Posterior vena cava (tissue), 2 donors: ENCODE data around the gene PRPF18. TPM values are rescaled to one million over a fixed set of nuclear protein-coding genes. Genes with fewer than 3 reads are reported as not detected.
A peak's percentile ranks its signal among the peaks of the same experiment; 100 is the strongest.

Source experiments
- DNase-seq: peaks from one replicate; pipeline ENCODE4 v3.0.0-alpha.2; 2020; ENCODE audit warnings: low spot score
- intact Hi-C, 2 donors: fragments of 100-400 bp; cut with DNase I; formaldehyde crosslinking; loops; one replicate each; pipeline versions ENCODE4 v1.14.1 to v1.14.2; 2022 to 2023
- total RNA-seq, 2 donors: library from RNA; stranded (reverse); fragmentation: NEBNext Ultra II Directional; extraction: Animal tissue kit (Norgen Biotek cat#: 25700); gene quantifications; one replicate each; pipeline ENCODE4 v1.2.1, GENCODE V29; 2021
- donor health status: DM: yes; HTN: yes; CAD: no.
- donor health status: DM: yes; HTN: yes; CAD: no.

The PRPF18 gene
- total RNA-seq, 2 donors from 2014 or later, result 16.8 to 17.3 TPM

- DNase-seq, result no peak
- intact Hi-C loops, result no loop called here
These were observed 46.2 kb downstream of the PRPF18 start for GRCh38 chr10:13632884-13633440.

GRCh38 chr10:13633689-13634088 is 46.9 kb downstream of the PRPF18 start:
- peak; percentile 86 for DNase-seq
- intact Hi-C loops, result no loop called here

GRCh38 chr10:13634207-13634606 is 47.4 kb downstream of the PRPF18 start:
- no peak for DNase-seq
- intact Hi-C loops, result no loop called here

- intact Hi-C loops, result no loop called here
These were observed 50.0 kb downstream of the PRPF18 start for GRCh38 chr10:13636776-13637175.

GRCh38 chr10:13637303-13637856 is 50.6 kb downstream of the PRPF18 start:
- DNase-seq, result no peak
- intact Hi-C loops, result no loop called here

More at GRCh38 chr10:13636776-13637175, 50.0 kb downstream of the PRPF18 start:
- no peak for DNase-seq

GRCh38 chr10:13637894-13638293 is 51.1 kb downstream of the PRPF18 start:
- intact Hi-C loops, result no loop called here
- DNase-seq, result no peak

- intact Hi-C loops, result no loop called here
- DNase-seq, result no peak
These were observed 55.5 kb downstream of the PRPF18 start for GRCh38 chr10:13642293-13642692.

- intact Hi-C loops, result no loop called here
These were observed 56.3 kb downstream of the PRPF18 start for GRCh38 chr10:13643016-13643415.

GRCh38 chr10:13644866-13645265 is 58.1 kb downstream of the PRPF18 start:
- intact Hi-C loops, result no loop called here
- no peak for DNase-seq

More at GRCh38 chr10:13643016-13643415, 56.3 kb downstream of the PRPF18 start:
- DNase-seq, result no peak

GRCh38 chr10:13648425-13648824 is 61.7 kb downstream of the PRPF18 start:
- intact Hi-C loops, result no loop called here
- no peak for DNase-seq

- DNase-seq, result no peak
- intact Hi-C loops, result no loop called here
These were observed 63.2 kb downstream of the PRPF18 start for GRCh38 chr10:13649844-13650520.

GRCh38 chr10:13650961-13651360 is 64.2 kb downstream of the PRPF18 start:
- intact Hi-C loops, result no loop called here
- no peak for DNase-seq

- intact Hi-C loops, result no loop called here
- DNase-seq, result no peak
These were observed 65.4 kb downstream of the PRPF18 start for GRCh38 chr10:13651969-13652720.

GRCh38 chr10:13652860-13653259 is 66.1 kb downstream of the PRPF18 start:
- intact Hi-C loops, result no loop called here
- no peak for DNase-seq

- intact Hi-C loops, result no loop called here
- no peak for DNase-seq
These were observed 67.5 kb downstream of the PRPF18 start for GRCh38 chr10:13654118-13654830.

- no peak for DNase-seq
- intact Hi-C loops, result no loop called here
These were observed 68.1 kb downstream of the PRPF18 start for GRCh38 chr10:13654846-13655245.

GRCh38 chr10:13656337-13657100 is 69.8 kb downstream of the PRPF18 start:
- intact Hi-C loops, result loop anchor here in 1 of 2 donors (1.0 kb wide), 1 partner anchor 121 kb away; no protein-coding TSS in a partner anchor
- no peak for DNase-seq

GRCh38 chr10:13657101-13657680 is 70.4 kb downstream of the PRPF18 start:
- DNase-seq, result no peak

More at GRCh38 chr10:13657101-13657680, 70.4 kb downstream of the PRPF18 start:
- intact Hi-C loops, result loop anchor here in 1 of 2 donors (1.0 kb wide), 1 partner anchor 120 kb away; no protein-coding TSS in a partner anchor
